ENCODE measurements around the gene SLC38A2. TPM values are rescaled to one million over a fixed set of nuclear protein-coding genes. Genes with fewer than 3 reads are reported as not detected.
A peak's percentile ranks its signal among the peaks of the same experiment; 100 is the strongest.
"Not testable (repeated sequence)": the region's sequence is repeated elsewhere in the genome, so short reads cannot be mapped to it uniquely, and the experiment has no call there.

The SLC38A2 gene
- total RNA-seq (2014; rRNA removed): 427 and 497 TPM in 2 replicates
- 124 TPM for polyA plus RNA-seq (2012)

- DNase-seq (ENCODE audit: low read depth): peak; percentile 93
Measured at GRCh38 chr12:46372544-46373300, at the start of gene SLC38A2. Gene SLC38A2, minus strand, starts transcription at chr12:46372773. Its CDS starts 1,480 bp downstream, at chr12:46371293.

GRCh38 chr12:46419675-46420074, 47.1 kb upstream of the SLC38A2 start:
- DNase-seq (ENCODE audit: low read depth): no peak

- DNase-seq (ENCODE audit: low read depth): no peak
Measured at GRCh38 chr12:46415552-46415951, 43.0 kb upstream of the SLC38A2 start.

- DNase-seq (ENCODE audit: low read depth): no peak
Measured at GRCh38 chr12:46414591-46415268, 42.2 kb upstream of the SLC38A2 start.

GRCh38 chr12:46413368-46413767, 40.8 kb upstream of the SLC38A2 start:
- DNase-seq (ENCODE audit: low read depth): no peak

DNA sequence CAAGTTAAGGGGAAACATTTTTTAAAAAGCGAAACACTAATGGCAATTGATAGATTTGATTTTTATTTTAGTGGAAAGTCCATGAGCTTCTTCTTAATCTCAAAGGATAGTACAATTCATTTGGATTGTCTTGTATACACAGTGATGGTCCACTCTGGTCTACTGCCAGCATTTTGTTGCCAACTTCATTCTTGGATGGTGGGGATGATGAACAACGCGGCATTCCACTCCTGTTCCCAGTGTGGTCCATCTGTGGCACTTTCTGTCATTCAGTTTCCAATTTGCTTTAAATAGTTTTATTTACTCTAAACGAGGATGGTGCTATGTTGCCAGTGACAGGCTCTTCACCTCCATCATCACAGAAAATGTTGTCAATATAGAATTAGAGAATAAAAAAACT, 40.3 kb upstream of the SLC38A2 start:
- no peak for DNase-seq (ENCODE audit: low read depth)

GRCh38 chr12:46410495-46410894, 37.9 kb upstream of the SLC38A2 start:
- no peak for DNase-seq (ENCODE audit: low read depth)

GRCh38 chr12:46409974-46410373, 37.4 kb upstream of the SLC38A2 start:
- DNase-seq (ENCODE audit: low read depth): no peak

DNA sequence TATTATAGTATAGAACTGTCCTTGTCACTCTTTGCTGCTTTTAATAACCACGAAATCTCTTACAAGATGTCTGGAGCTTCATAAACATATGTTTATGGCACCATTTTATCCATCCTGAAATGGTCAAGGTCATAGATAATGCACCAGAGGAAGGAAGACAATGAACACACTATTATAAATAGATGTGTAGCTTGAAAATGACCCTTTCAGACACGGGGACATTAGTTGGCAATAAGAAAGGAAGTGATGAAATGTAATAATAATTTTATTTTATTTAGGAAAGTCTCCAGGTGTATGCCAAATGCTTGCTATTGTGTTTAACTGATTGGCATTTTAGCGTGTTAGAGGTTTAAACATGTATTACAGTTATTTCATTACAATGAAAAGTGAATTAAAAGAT, 36.8 kb upstream of the SLC38A2 start:
- no peak for DNase-seq (ENCODE audit: low read depth)

DNA sequence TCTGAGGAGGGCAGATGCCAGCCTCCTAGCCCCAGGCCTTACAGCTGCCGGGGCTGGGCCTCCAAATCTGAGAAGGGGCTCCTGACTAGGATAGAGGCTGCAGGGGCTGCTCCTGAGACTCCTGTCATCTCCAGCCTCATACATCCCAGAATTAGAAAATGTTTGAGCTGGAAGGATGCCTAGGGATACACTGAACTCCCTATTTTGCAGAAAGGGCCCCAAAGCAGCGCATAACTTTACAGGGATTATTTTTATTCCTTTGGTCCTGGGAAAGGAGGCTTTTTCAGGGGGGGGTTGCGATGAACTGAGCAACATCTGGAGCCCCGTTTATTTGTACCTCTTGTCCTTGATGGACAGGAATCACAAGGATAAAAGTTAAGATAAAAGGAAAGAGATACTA, 35.9 kb upstream of the SLC38A2 start:
- DNase-seq (ENCODE audit: low read depth): no peak

- DNase-seq (ENCODE audit: low read depth): no peak
Measured at GRCh38 chr12:46407361-46407760, 34.8 kb upstream of the SLC38A2 start.

- DNase-seq (ENCODE audit: low read depth): no peak
Measured at GRCh38 chr12:46406352-46407027, 33.9 kb upstream of the SLC38A2 start.

DNA sequence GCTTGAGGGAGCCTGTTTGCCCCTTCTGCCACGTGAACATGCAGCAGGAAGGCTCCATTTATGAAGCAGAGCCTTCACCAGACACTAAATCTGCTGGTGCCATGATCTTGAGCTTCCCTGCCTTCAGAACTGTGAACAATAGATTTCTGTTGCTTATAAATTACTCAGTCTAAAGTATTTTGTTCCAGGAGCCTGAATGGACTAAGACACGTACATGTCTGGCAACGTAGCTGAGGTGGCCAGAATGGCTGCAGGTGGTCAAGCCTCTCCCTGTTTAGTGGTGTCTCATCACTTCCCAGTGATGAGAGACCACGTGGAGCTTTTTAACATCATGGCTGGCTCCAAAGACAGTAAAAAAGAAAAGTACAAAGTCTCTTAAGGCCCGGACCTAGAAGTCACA, 32.2 kb upstream of the SLC38A2 start:
- DNase-seq (ENCODE audit: low read depth): no peak

DNA sequence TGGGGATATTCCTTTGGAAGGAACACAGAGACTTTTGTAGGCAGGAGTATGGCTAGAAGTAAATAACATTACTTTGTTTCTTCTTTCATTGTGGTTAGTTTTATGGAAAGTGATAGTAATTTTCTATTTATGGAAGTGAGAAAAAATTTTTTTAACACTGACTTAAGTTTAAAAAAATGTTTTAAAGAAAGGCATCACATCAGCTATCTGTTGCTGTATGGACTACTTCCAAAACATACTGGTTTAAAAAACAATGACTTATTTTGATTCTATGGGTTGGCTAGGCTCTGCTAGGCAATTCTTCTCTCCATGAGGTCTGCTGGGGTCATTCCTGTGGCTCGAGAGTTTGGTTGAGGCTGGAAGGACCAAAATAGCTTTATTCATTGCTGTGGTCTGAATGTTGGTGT, 31.7 kb upstream of the SLC38A2 start:
- peak; percentile 87 for DNase-seq (ENCODE audit: low read depth)

DNA sequence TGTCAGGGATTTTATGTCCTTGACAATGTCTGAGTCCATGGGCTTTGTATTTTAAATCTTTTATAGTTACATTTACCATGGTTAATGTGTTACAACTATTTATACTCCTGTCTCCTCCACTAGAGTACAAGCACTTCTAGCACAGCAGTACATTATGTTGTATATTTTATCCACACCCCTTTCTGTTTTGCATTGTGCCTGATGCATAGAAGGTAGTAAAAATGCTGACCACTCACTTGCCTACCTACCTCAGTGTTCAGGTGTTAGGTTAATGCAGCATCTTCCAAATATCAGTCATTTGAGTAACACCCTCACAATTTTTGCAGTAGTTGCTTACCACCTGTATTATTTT, 31.1 kb upstream of the SLC38A2 start:
- DNase-seq (ENCODE audit: low read depth): no peak

GRCh38 chr12:46402941-46403718, 30.6 kb upstream of the SLC38A2 start:
- no peak for DNase-seq (ENCODE audit: low read depth)

DNA sequence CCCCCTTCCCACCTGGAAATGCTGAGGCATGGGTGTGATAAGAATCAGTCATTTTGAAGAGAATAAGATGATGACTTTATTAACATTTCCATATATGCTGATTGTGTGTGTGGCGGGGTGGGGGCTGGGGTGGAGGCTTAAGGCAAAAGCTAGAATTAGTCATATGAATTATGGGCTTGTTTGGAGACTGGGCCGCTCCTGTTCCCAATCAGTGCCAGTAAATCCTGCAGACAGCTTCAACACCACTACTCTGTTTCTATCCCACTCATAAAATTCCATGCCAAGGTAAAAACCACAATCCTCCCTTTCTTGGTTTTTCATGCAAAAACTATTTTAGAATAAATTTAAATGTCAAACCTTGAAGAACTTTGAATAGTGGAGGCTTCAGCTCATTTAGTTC, 29.9 kb upstream of the SLC38A2 start:
- DNase-seq (ENCODE audit: low read depth): peak; percentile 85

DNA sequence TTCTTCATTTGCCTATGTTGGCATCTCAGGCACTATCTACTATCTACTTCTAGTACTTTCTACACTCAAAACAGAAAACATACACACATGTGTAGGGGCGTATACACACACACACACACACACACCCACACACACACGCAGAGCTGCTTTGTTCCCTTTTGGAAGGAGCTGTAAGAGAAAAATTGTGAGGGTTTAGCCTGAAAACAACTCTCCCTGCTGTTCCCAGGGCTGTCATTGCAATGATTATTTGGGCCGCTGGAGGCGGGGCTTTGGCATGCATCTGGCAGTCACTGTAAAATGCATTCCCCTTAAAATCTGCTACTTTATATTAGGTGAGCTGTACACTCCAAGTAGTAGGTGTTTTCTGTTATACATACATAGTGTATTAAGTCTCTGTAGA, 29.1 kb upstream of the SLC38A2 start:
- DNase-seq (ENCODE audit: low read depth): peak; percentile 63

DNA sequence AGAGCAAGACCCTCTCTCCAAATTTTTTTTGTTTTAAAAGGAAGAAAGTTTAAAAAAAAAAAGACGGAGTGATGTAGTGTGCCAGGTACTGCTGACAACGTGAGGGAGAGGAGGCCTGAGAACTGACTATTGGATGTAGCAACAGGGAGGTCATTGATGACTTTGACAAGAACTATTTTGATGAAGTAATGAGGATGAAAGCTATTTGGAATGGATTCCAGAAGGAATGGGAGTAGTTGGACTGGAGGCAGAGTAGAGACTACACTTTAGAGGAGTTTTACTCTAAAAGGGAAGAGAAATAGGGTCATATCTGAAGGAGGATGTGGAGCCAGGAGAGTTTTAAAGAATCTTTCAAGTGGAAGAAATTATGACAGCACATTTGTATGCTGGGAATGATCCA, 27.8 kb upstream of the SLC38A2 start:
- DNase-seq (ENCODE audit: low read depth): no peak

DNA sequence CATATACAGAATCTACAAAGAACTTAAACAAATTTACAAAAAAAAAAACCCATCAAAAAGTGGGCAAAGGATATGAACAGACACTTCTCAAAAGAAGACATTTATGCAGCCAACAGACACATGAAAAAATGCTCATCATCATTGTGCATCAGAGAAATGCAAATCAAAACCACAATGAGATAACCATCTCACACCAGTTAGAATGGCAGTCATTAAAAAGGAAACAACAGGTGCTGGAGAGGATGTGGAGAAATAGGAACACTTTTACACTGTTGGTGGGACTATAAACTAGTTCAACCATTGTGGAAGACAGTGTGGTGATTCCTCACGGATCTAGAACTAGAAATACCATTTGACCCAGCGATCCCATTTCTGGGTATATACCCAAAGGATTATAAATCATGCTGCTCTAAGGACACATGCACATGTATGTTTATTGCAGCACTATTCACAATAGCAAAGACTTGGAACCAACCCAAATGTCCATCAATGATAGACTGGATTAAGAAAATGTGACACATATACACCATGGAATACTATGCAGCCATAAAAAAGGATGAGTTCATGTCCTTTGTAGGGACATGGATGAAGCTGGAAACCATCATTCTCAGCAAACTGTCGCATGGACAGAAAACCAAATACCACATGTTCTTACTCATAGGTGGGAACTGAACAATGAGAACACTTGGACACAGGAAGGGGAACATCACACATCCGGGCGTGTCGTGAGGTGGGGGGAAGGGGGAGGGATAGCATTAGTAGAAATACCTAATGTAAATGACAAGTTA, 27.1 kb upstream of the SLC38A2 start:
- not testable (repeated sequence) for DNase-seq (ENCODE audit: low read depth)

DNA sequence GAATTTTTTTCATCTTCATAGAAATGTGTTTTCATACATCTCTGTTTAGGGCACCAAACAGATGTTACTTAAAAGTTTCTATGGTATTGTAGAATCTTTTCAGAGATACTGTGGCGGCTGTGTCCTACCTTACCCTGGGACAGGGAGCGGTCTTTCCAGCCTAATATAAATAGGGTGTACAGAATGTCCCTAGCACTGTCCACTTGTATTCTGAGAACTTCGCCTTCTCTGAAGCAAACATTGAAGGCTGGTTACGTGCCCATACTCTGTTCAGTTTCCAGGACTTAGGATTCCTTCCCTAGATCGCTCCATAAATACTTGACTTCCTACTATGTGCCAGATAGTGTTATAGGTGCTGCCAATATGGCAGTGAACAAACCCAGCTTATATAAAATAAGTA, 24.3 kb upstream of the SLC38A2 start:
- DNase-seq (ENCODE audit: low read depth): no peak

All from LHCN-M2 (cell line).